Upper lobe of right lung (tissue), 1 donor: ENCODE data around the gene TSKS. TPM values are rescaled to one million over a fixed set of nuclear protein-coding genes. Genes with fewer than 3 reads are reported as not detected.

Experiments
- ATAC-seq: fragments of 200-7000 bp; cut with Tn5 transposase; one replicate; pipeline ENCODE4 v1.9.1; 2020; ENCODE audit warnings: mild to moderate bottlenecking, moderate library complexity
- DNase-seq: peaks from one replicate; pipeline ENCODE4 v3.0.0-alpha.2; 2020
- H3K27ac ChIP-seq: fragments of 200-600 bp; one replicate; pipeline ENCODE4 v1.8.0; 2022
- H3K27me3 ChIP-seq: fragments of 200-600 bp; one replicate; pipeline ENCODE4 v1.8.0; 2022; ENCODE audit warnings: mild to moderate bottlenecking
- H3K36me3 ChIP-seq: fragments of 200-600 bp; one replicate; pipeline ENCODE4 v1.8.0; 2022
- H3K4me1 ChIP-seq: fragments of 200-600 bp; one replicate; pipeline ENCODE4 v1.8.0; 2022
- H3K4me3 ChIP-seq: fragments of 200-600 bp; one replicate; pipeline ENCODE4 v1.8.0; 2022; ENCODE audit warnings: mild to moderate bottlenecking
- H3K9me3 ChIP-seq: fragments of 200-600 bp; one replicate; pipeline ENCODE4 v1.8.0; 2022
- intact Hi-C: fragments of 100-400 bp; cut with DNase I; formaldehyde crosslinking; loops from one replicate; pipeline ENCODE4 v1.11.0; 2022
- microRNA-seq: library from miRNA; unstranded; fragments of <30 nt; microRNA quantifications from one replicate; pipeline ENCODE4 v1.2.0, GENCODE V29; 2020; ENCODE audit warnings: borderline microRNAs expressed
- total RNA-seq: library from RNA; stranded (reverse); fragmentation: NEBNext Ultra II Directional; extraction: Animal tissue kit (Norgen Biotek cat#: 25700); gene quantifications from one replicate; pipeline ENCODE4 v1.2.1, GENCODE V29; 2021
- TF ChIP-seq, protein P1 (sequence below): fragments of 200-600 bp; IDR thresholded peaks from one replicate; pipeline ENCODE4 v1.8.0; 2022; ENCODE audit warnings: antibody characterized with exemption
- donor health status: DM: no; HTN: yes; CAD: no; lungs with severe emphysema.

TSKS gene
- total RNA-seq, 1 donor from 2014 or later: 0.43 TPM

DNA sequence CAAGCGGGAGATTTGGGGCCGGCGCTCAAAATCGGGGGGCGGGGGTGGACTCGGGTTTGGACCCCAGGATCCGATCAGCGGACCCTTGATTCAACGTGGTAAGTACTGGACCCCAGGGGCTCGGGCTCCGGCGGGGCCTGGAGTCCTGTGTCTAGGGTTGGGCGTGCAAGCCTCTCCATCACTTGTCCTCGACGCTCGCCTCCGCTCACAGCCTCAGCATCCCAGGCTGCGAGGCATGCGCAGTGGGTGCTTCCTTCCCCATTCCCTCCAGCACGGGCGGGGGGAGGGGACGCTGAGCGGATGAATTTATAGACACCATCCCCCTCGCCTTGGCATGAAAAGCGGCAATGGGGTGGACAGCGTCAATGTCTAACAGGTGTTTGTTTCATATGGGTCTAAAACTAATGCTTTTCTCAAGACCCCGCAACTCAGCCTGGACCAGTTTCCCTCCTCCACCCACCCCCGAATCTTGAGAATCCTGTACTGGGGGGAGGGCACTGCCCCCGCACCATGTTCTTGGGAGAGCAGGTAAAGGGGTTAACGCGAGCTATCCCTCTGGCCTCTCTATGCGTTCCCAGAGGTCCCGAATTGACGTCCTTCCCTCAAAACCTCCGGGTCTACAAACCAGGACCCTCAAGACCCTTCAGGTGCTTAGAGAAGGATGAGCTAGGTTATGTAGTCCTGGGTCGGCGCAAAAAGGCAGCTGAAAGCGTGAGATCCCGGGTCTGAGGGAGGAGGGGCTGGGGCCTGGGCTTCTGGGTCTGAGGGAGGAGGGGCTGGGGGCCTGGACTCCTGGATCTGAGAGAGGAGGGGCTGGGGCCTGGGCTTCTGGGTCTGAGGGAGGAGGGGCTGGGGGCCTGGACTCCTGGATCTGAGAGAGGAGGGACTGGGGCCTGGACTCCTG, 71.6 kb downstream of the TSKS start:
- ATAC-seq: peak; percentile 12
- Histone ChIP-seq H3K27ac (no peak overlapping the region), H3K36me3 (no peaks in the 10 kb centered on the region), H3K27me3 (peaks cover 7% of the 10 kb centered on the region), H3K4me3 (peak overlapping the region; percentile 59), H3K9me3 (no peaks in the 10 kb centered on the region), H3K4me1 (peaks cover 23% of the 10 kb centered on the region)
- no peak for DNase-seq
- TF ChIP-seq, protein P1, sequence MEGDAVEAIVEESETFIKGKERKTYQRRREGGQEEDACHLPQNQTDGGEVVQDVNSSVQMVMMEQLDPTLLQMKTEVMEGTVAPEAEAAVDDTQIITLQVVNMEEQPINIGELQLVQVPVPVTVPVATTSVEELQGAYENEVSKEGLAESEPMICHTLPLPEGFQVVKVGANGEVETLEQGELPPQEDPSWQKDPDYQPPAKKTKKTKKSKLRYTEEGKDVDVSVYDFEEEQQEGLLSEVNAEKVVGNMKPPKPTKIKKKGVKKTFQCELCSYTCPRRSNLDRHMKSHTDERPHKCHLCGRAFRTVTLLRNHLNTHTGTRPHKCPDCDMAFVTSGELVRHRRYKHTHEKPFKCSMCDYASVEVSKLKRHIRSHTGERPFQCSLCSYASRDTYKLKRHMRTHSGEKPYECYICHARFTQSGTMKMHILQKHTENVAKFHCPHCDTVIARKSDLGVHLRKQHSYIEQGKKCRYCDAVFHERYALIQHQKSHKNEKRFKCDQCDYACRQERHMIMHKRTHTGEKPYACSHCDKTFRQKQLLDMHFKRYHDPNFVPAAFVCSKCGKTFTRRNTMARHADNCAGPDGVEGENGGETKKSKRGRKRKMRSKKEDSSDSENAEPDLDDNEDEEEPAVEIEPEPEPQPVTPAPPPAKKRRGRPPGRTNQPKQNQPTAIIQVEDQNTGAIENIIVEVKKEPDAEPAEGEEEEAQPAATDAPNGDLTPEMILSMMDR: no peak
- intact Hi-C loops: no loop called here

DNA sequence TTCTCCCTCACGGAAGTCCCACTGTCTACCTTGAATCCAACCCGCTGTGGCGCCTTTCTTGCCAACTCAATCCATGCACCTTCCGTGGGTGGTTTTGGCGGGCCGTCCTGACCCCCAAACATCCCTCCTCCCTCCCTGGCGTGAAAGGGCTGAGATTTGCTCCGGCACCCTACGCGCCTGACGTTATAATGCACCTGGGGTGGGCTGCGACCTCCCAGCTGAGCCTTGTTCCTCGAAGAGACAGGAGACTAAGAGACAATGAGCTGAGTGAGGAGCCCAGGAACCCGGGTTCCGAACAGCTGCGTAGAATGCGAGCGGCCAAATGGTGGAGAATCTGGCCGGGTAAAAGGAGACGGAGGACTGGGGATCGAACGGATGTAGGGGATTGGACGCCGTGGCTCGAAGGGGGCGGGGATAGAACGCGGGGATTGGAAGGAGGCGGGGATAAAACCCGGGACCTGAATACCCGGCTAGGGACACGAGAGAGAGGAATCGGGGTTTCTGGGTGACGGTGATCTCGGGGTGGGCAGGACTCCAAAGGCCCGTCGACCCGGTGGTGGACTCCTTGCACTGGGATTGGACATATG, 72.4 kb downstream of the TSKS start, which contains the start of gene CPT1C:
CPT1C (plus strand) TSS at position 461 of the 587 bp plus-strand sequence. CDS start 1,137 bp downstream, outside the sequence.
- intact Hi-C loops: no loop called here
- DNase-seq (peak; percentile 85), ATAC-seq (peak; percentile 73)
- Histone ChIP-seq H3K4me1 (peaks cover 23% of the 10 kb centered on the region), H3K9me3 (no peaks in the 10 kb centered on the region), H3K27ac (peak within 1 kb of the TSS; percentile 65), H3K27me3 (peaks cover 7% of the 10 kb centered on the region), H3K36me3 (peaks cover 7% of the 10 kb centered on the region), H3K4me3 (peak within 1 kb of the TSS; percentile 59)
- TF ChIP-seq, protein P1: no peak

DNA sequence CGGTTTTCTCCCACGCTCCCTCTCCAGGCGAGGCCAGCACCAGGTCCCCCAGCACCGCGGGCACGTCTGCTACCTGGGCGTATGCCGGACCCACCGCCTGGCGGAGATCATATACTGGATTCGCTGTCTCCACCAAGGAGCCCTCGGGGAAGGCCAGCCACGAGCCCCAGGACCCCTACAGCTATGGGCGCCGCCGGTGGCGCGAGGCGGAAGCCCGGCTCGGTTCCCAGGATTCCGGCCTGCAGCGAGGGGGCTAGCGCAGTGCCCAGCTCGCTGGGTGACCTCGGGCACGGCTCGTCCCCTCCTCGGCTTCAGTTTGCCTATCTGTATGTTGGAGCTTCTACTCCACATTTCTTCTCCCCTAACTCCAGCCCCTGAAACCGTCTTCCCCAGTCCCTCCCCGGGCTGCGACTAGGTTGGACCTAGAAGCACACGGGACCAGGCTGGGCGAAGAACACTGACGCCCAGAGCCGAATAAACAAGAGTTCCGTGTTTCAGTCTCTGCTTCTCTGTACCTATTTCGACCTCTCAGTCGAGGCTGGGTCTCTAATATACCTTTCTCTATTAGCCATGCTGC, 72.9 kb downstream of the TSKS start:
- TF ChIP-seq, protein P1: no peak
- Histone ChIP-seq H3K4me1 (peaks cover 23% of the 10 kb centered on the region), H3K36me3 (peaks cover 13% of the 10 kb centered on the region), H3K4me3 (peak overlapping the region; percentile 59), H3K27ac (peak overlapping the region; percentile 65), H3K9me3 (no peaks in the 10 kb centered on the region), H3K27me3 (peaks cover 7% of the 10 kb centered on the region)
- ATAC-seq: peak; percentile 2
- intact Hi-C loops: no loop called here
- no peak for DNase-seq

Small RNAs within 50 kb of the gene (microRNA-seq; reads per million reads assigned to microRNA genes)
- gene MIR6799: not detected

Other genes starting within 250 kb of the TSKS start
- gene RCN3, start 235.3 kb downstream of the TSKS start, total RNA-seq: 22.1 TPM
- 48.7 TPM for gene NOSIP, start 182.8 kb downstream of the TSKS start, total RNA-seq
- 10.1 TPM for gene PRRG2, start 182.0 kb downstream of the TSKS start, total RNA-seq
- 30.9 TPM for gene PRR12, start 172.1 kb downstream of the TSKS start, total RNA-seq
- gene RRAS, start 123.2 kb downstream of the TSKS start, total RNA-seq: 138 TPM
- gene SCAF1, start 121.1 kb downstream of the TSKS start, total RNA-seq: 67.9 TPM
- 86.4 TPM for gene IRF3, start 97.4 kb downstream of the TSKS start, total RNA-seq
- gene BCL2L12, start 97.4 kb downstream of the TSKS start, total RNA-seq: 15.8 TPM
- 90.8 TPM for gene PRMT1, start 86.0 kb downstream of the TSKS start, total RNA-seq
- gene ADM5, start 73.7 kb downstream of the TSKS start, total RNA-seq: 1.9 TPM
- 6.1 TPM for gene CPT1C, start 72.2 kb downstream of the TSKS start, total RNA-seq
- 61.2 TPM for gene AP2A1, start 3.7 kb upstream of the TSKS start, total RNA-seq
- gene FUZ, start 50.0 kb upstream of the TSKS start, total RNA-seq: 20.1 TPM
- gene MED25, start 55.0 kb upstream of the TSKS start, total RNA-seq: 45.9 TPM
- gene PTOV1, start 87.9 kb upstream of the TSKS start, total RNA-seq: 104 TPM
- 83.2 TPM for gene PNKP, start 104.3 kb upstream of the TSKS start, total RNA-seq
- 29.4 TPM for gene AKT1S1, start 114.0 kb upstream of the TSKS start, total RNA-seq
- 57.1 TPM for gene TBC1D17, start 114.4 kb upstream of the TSKS start, total RNA-seq
- gene IL4I1, start 133.6 kb upstream of the TSKS start, total RNA-seq: 1.8 TPM
- gene ATF5, start 165.9 kb upstream of the TSKS start, total RNA-seq: 14.1 TPM
- 39.3 TPM for gene NUP62, start 166.2 kb upstream of the TSKS start, total RNA-seq
- 2.5 TPM for gene SIGLEC11, start 197.9 kb upstream of the TSKS start, total RNA-seq